GM19467 (cell line): ENCODE data around the gene SEC24B.
A peak's percentile ranks its signal among the peaks of the same experiment; 100 is the strongest.
"Not testable (repeated sequence)": the region's sequence is repeated elsewhere in the genome, so short reads cannot be mapped to it uniquely, and the experiment has no call there.

Experiments used
- ATAC-seq: cut with Tn5 transposase; IDR thresholded peaks from one replicate; pipeline ENCODE4 v1.9.1; 2021; ENCODE audit warnings: mild to moderate bottlenecking, moderate library complexity; ENCODE audit not compliant: unreplicated experiment

Gene SEC24B

GRCh38 chr4:109497511-109497910, 63.9 kb downstream of the SEC24B start:
- no peak for ATAC-seq

- no peak for ATAC-seq
Measured at GRCh38 chr4:109499513-109499912, 65.9 kb downstream of the SEC24B start.

- ATAC-seq: no peak
Measured at GRCh38 chr4:109506890-109507289, 73.3 kb downstream of the SEC24B start.

GRCh38 chr4:109510687-109511086, 77.1 kb downstream of the SEC24B start:
- no peak for ATAC-seq

- no peak for ATAC-seq
Measured at GRCh38 chr4:109511414-109511813, 77.8 kb downstream of the SEC24B start.

GRCh38 chr4:109513368-109513767, 79.8 kb downstream of the SEC24B start:
- not testable (repeated sequence) for ATAC-seq

- no peak for ATAC-seq
Measured at GRCh38 chr4:109532182-109532581, 98.6 kb downstream of the SEC24B start.

GRCh38 chr4:109545401-109545800, 111.8 kb downstream of the SEC24B start:
- ATAC-seq: no peak

- no peak for ATAC-seq
Measured at GRCh38 chr4:109547394-109547793, 113.8 kb downstream of the SEC24B start.

GRCh38 chr4:109548655-109549054, 115.0 kb downstream of the SEC24B start:
- ATAC-seq: no peak

- ATAC-seq: no peak
Measured at GRCh38 chr4:109552237-109552636, 118.6 kb downstream of the SEC24B start.

- no peak for ATAC-seq
Measured at GRCh38 chr4:109553130-109553529, 119.5 kb downstream of the SEC24B start.

GRCh38 chr4:109554971-109555370, 121.4 kb downstream of the SEC24B start:
- ATAC-seq: no peak

- ATAC-seq: no peak
Measured at GRCh38 chr4:109557433-109557832, 123.8 kb downstream of the SEC24B start.

- ATAC-seq: not testable (repeated sequence)
Measured at GRCh38 chr4:109558095-109558494, 124.5 kb downstream of the SEC24B start.

GRCh38 chr4:109559625-109559982, 126.0 kb downstream of the SEC24B start:
- ATAC-seq: peak; percentile 17

- peak; percentile 92 for ATAC-seq
Measured at GRCh38 chr4:109559983-109560686, 126.5 kb downstream of the SEC24B start, which contains the start of gene MCUB. MCUB (plus strand) TSS chr4:109560246; CDS start chr4:109560338, 92 bp downstream.

GRCh38 chr4:109560687-109561461, 127.3 kb downstream of the SEC24B start:
- peak; percentile 63 for ATAC-seq

- no peak for ATAC-seq
Measured at GRCh38 chr4:109562457-109563239, 129.0 kb downstream of the SEC24B start.

GRCh38 chr4:109571494-109571893, 137.9 kb downstream of the SEC24B start:
- ATAC-seq: no peak

- ATAC-seq: no peak
Measured at GRCh38 chr4:109572154-109572553, 138.5 kb downstream of the SEC24B start.
